CD14-positive monocyte (primary cell): ENCODE measurements around the gene CUEDC1. TPM values are rescaled to one million over a fixed set of nuclear protein-coding genes. Genes with fewer than 3 reads are reported as not detected.

Experiments used
- DNase-seq, 3 donors: peaks; one replicate each; pipeline ENCODE4 v3.0.0-alpha.2; 2011 to 2022
- H2AFZ ChIP-seq: 2 replicates; pipeline ENCODE4 v1.6.0; 2012; ENCODE audit warnings: mild to moderate bottlenecking, low read depth, low read length, inconsistent platforms; ENCODE audit not compliant: insufficient read depth, poor library complexity, severe bottlenecking
- H3K27ac ChIP-seq, 2 donors: 1 replicate in 1 of 2; 2 replicates in 1 of 2; pipeline ENCODE4 v1.5.1; 2012 to 2013; ENCODE audit warnings: low read length in 2 of 2, control low read depth in 1 of 2, inconsistent platforms in 1 of 2, low read depth in 1 of 2, mild to moderate bottlenecking in 1 of 2
- H3K27me3 ChIP-seq, 2 donors: one replicate each; pipeline versions ENCODE4 v1.6.0 to v1.6.1; 2011 to 2013; ENCODE audit warnings: low read length in 2 of 2; ENCODE audit not compliant: control insufficient read depth in 2 of 2, insufficient read depth in 2 of 2
- H3K36me3 ChIP-seq, 2 donors: replicated peaks in 1 of 2; 1 replicate in 1 of 2; 2 replicates in 1 of 2; pipeline versions ENCODE4 v1.5.1 to v1.6.1; 2012 to 2013; ENCODE audit warnings: low read length in 2 of 2, control low read depth in 1 of 2, inconsistent platforms in 1 of 2, mild to moderate bottlenecking in 1 of 2; ENCODE audit not compliant: insufficient read depth in 2 of 2, control insufficient read depth in 1 of 2
- H3K4me1 ChIP-seq, 2 donors: 1 replicate in 1 of 2; 2 replicates in 1 of 2; pipeline versions ENCODE4 v1.5.1 to v1.6.1; 2012 to 2013; ENCODE audit warnings: low read length in 2 of 2, control low read depth in 1 of 2, inconsistent platforms in 1 of 2, mild to moderate bottlenecking in 1 of 2, moderate library complexity in 1 of 2; ENCODE audit not compliant: insufficient read depth in 2 of 2, control insufficient read depth in 1 of 2
- H3K4me2 ChIP-seq: replicated peaks from 2 replicates; pipeline ENCODE3; 2012; ENCODE audit warnings: low read length, moderate library complexity, mild to moderate bottlenecking; ENCODE audit not compliant: poor library complexity, severe bottlenecking; ENCODE audit errors: extremely low read depth
- H3K4me3 ChIP-seq, 3 experiments: fragments of 200-600 bp in 1 of 3; sonication (generic) in 1 of 3; replicated peaks in 1 of 3; 1 replicate in 2 of 3; 2 replicates in 1 of 3; pipeline ENCODE4 v1.5.1; 2011 to 2013; ENCODE audit warnings: low read length in 3 of 3, mild to moderate bottlenecking in 3 of 3, control low read depth in 2 of 3, low read depth in 2 of 3, inconsistent platforms in 1 of 3, moderate library complexity in 1 of 3
- H3K79me2 ChIP-seq: 2 replicates; pipeline ENCODE4 v1.6.0; 2012; ENCODE audit warnings: mild to moderate bottlenecking, control low read depth, inconsistent platforms, low read length, moderate library complexity; ENCODE audit not compliant: insufficient read depth
- H3K9ac ChIP-seq: 2 replicates; pipeline ENCODE4 v1.6.0; 2017; ENCODE audit warnings: low read length, mild to moderate bottlenecking; ENCODE audit not compliant: insufficient read depth, poor library complexity, severe bottlenecking
- H3K9me3 ChIP-seq, 2 donors: replicated peaks in 1 of 2; 1 replicate in 1 of 2; 2 replicates in 1 of 2; pipeline versions ENCODE4 v1.5.1 to v1.6.1; 2012 to 2013; ENCODE audit warnings: low read length in 2 of 2, control low read depth in 1 of 2; ENCODE audit not compliant: control insufficient read depth in 1 of 2, insufficient read depth in 1 of 2
- H4K20me1 ChIP-seq: 2 replicates; pipeline ENCODE4 v1.6.0; 2012; ENCODE audit warnings: mild to moderate bottlenecking, low read length, control low read depth, moderate library complexity; ENCODE audit not compliant: insufficient read depth
- H3K27ac Mint-ChIP-seq, 7 donors: one replicate each; pipeline ENCODE4 v1.8.0; 2020; ENCODE audit warnings: mild to moderate bottlenecking in 7 of 7, mixed read lengths in 7 of 7, moderate library complexity in 6 of 7, inconsistent platforms in 2 of 7
- H3K27me3 Mint-ChIP-seq, 3 donors: one replicate each; pipeline ENCODE4 v1.8.0; 2021 to 2022; ENCODE audit warnings: low read depth in 3 of 3, mild to moderate bottlenecking in 3 of 3, mixed read lengths in 3 of 3, moderate library complexity in 3 of 3, inconsistent platforms in 1 of 3
- H3K36me3 Mint-ChIP-seq, 2 donors: one replicate each; pipeline ENCODE4 v1.8.0; 2020; ENCODE audit warnings: mixed read lengths in 2 of 2, inconsistent platforms in 1 of 2, mild to moderate bottlenecking in 1 of 2
- H3K4me1 Mint-ChIP-seq: one replicate; pipeline ENCODE4 v1.8.0; 2020; ENCODE audit warnings: mild to moderate bottlenecking, mixed read lengths
- H3K4me3 Mint-ChIP-seq, 2 donors: one replicate each; pipeline ENCODE4 v1.8.0; 2020; ENCODE audit warnings: mild to moderate bottlenecking in 2 of 2, mixed read lengths in 2 of 2, moderate library complexity in 1 of 2
- H3K9me3 Mint-ChIP-seq, 7 donors: one replicate each; pipeline ENCODE4 v1.8.0; 2020 to 2022; ENCODE audit warnings: mixed read lengths in 7 of 7, mild to moderate bottlenecking in 6 of 7, moderate library complexity in 6 of 7, inconsistent platforms in 2 of 7
- CTCF ChIP-seq: fragments of 200-600 bp; IDR thresholded peaks from one replicate; pipeline ENCODE4 v1.8.0; 2022; ENCODE audit warnings: antibody characterized with exemption, mild to moderate bottlenecking
- WGBS: methylation state at CpG from one replicate; pipeline ENCODE4 v1.1.5; 2013; ENCODE audit warnings: missing lambda C conversion rate; ENCODE audit not compliant: insufficient coverage; 5-methylcytosine and 5-hydroxymethylcytosine counted together
- intact Hi-C, 2 donors: fragments of 100-400 bp; cut with micrococcal nuclease; formaldehyde crosslinking; loops; one replicate each; pipeline versions ENCODE4 v1.15.0 to v1.15.1; 2023
- polyA plus RNA-seq, 3 donors: library from polyadenylated mRNA; depleted of rRNA in 1 of 3; unstranded in 2 of 3; stranded (reverse) in 1 of 3; fragments of 300-500 nt in 2 of 3; fragments of >200 nt in 1 of 3; fragmentation: Illumina TruSeq in 2 of 3; gene quantifications; 1 replicate in 2 of 3; 2 replicates in 1 of 3; pipeline ENCODE4 v1.2.3, GENCODE V29; 2012 to 2021

Gene CUEDC1
- polyA plus RNA-seq, 3 donors, result 4.2 to 31.0 (median 4.3) TPM

- no peak overlapping the region for H3K4me3 Mint-ChIP-seq
- intact Hi-C loops, result loop anchor here in 1 of 2 donors (5.0 to 10.0 kb wide), 2 partner anchors 58 to 245 kb away; no protein-coding TSS in a partner anchor
- Histone ChIP-seq H3K4me2 (no peak overlapping the region), H3K36me3 (peaks cover 0 to 31% of the 10 kb centered on the region in 2 donors), H3K4me3 (no peak overlapping the region), H3K79me2 (no peaks in the 10 kb centered on the region), H3K27me3 (no peaks in the 10 kb centered on the region), H4K20me1 (peaks cover 17% of the 10 kb centered on the region), H3K9ac (no peak overlapping the region), H3K9me3 (no peaks in the 10 kb centered on the region), H2AFZ (no peak overlapping the region), H3K27ac (no peak overlapping the region), H3K4me1 (peaks cover 55 to 58% of the 10 kb centered on the region in 2 donors)
- H3K4me1 Mint-ChIP-seq, result peaks cover 59% of the 10 kb centered on the region
- TF ChIP-seq CTCF, result no peak
- H3K27me3 Mint-ChIP-seq, result peaks cover 2 to 15% (median 11%) of the 10 kb centered on the region in 3 donors
- peak overlapping the region in 1 of 7 donors; percentile 52 for H3K27ac Mint-ChIP-seq
- H3K9me3 Mint-ChIP-seq, result no peaks in the 10 kb centered on the region
- WGBS, result 98% methylated on average over 4 of the region's 9 CpGs
- no peak for DNase-seq
- peaks cover 38 to 58% of the 10 kb centered on the region in 2 donors for H3K36me3 Mint-ChIP-seq
Measured at GRCh38 chr17:57869617-57870282, 85.5 kb downstream of the CUEDC1 start.

GRCh38 chr17:57868910-57869616 is 86.1 kb downstream of the CUEDC1 start:
- H2AFZ ChIP-seq, result no peak overlapping the region
- WGBS, result 49% methylated on average over 8 of the region's 13 CpGs
- peaks cover 17% of the 10 kb centered on the region for H4K20me1 ChIP-seq
- H3K4me3 ChIP-seq, result no peak overlapping the region
- peak overlapping the region; percentile 20 to 26 for H3K4me3 Mint-ChIP-seq
- peak overlapping the region; percentile 45 for H3K4me2 ChIP-seq
- no peaks in the 10 kb centered on the region for H3K9me3 Mint-ChIP-seq
- H3K36me3 ChIP-seq, result peaks cover 0 to 31% of the 10 kb centered on the region in 2 donors
- intact Hi-C loops, result loop anchor here in 1 of 2 donors (10.0 kb wide), 1 partner anchor 246 kb away; no protein-coding TSS in a partner anchor
- no peak for DNase-seq
- H3K27me3 ChIP-seq, result no peaks in the 10 kb centered on the region
- H3K9ac ChIP-seq, result no peak overlapping the region
- H3K4me1 ChIP-seq, result peaks cover 48 to 51% of the 10 kb centered on the region in 2 donors
- peaks cover 52% of the 10 kb centered on the region for H3K4me1 Mint-ChIP-seq
- H3K9me3 ChIP-seq, result no peaks in the 10 kb centered on the region
- no peak for TF ChIP-seq CTCF
- peaks cover 4 to 15% (median 13%) of the 10 kb centered on the region in 3 donors for H3K27me3 Mint-ChIP-seq
- H3K27ac Mint-ChIP-seq, result peak overlapping the region in 2 of 7 donors; percentile 26 to 30
- peaks cover 43 to 65% of the 10 kb centered on the region in 2 donors for H3K36me3 Mint-ChIP-seq
- no peaks in the 10 kb centered on the region for H3K79me2 ChIP-seq
- no peak overlapping the region for H3K27ac ChIP-seq
